Measurements from ENCODE around the gene PDZD4.

The PDZD4 gene

GRCh38 chrX:153853902-153854267, 23.5 kb upstream of the PDZD4 start:
- Histone ChIP-seq H3K36me3 (replicated peaks) (no peaks in the 10 kb centered on the region), H3K27ac (no peak overlapping the region), H3K4me3 (ENCODE audit: low read depth, low read length) (no peak overlapping the region), H3K27me3 (replicated peaks) (no peaks in the 10 kb centered on the region)
- in situ Hi-C loops (cut with HindIII; ENCODE audit: low pct_ligation_motif_present, low sequenced_read_pairs): no loop called here
- no peak for DNase-seq
- TF ChIP-seq CTCF (IDR thresholded peaks at IDR 0.05; ENCODE audit: low read depth, low read length, missing control alignments): no peak

GRCh38 chrX:153853180-153853901, 23.0 kb upstream of the PDZD4 start:
- in situ Hi-C loops (cut with HindIII; ENCODE audit: low pct_ligation_motif_present, low sequenced_read_pairs): no loop called here
- H3K27me3 ChIP-seq (replicated peaks): no peaks in the 10 kb centered on the region
- no peak for TF ChIP-seq CTCF (IDR thresholded peaks at IDR 0.05; ENCODE audit: low read depth, low read length, missing control alignments)

GRCh38 chrX:153851981-153852380, 21.6 kb upstream of the PDZD4 start:
- Histone ChIP-seq H3K36me3 (replicated peaks) (no peaks in the 10 kb centered on the region), H3K4me3 (ENCODE audit: low read depth, low read length) (no peak overlapping the region), H3K27ac (no peak overlapping the region), H3K27me3 (replicated peaks) (no peaks in the 10 kb centered on the region)
- in situ Hi-C loops (cut with HindIII; ENCODE audit: low pct_ligation_motif_present, low sequenced_read_pairs): no loop called here
- TF ChIP-seq CTCF (IDR thresholded peaks at IDR 0.05; ENCODE audit: low read depth, low read length, missing control alignments): no peak
- no peak for DNase-seq

More at GRCh38 chrX:153853180-153853901, 23.0 kb upstream of the PDZD4 start:
- Histone ChIP-seq H3K36me3 (replicated peaks) (no peaks in the 10 kb centered on the region), H3K27ac (no peak overlapping the region), H3K4me3 (ENCODE audit: low read depth, low read length) (no peak overlapping the region)
- DNase-seq: no peak

GRCh38 chrX:153848325-153848724, 18.0 kb upstream of the PDZD4 start:
- in situ Hi-C loops (cut with HindIII; ENCODE audit: low pct_ligation_motif_present, low sequenced_read_pairs): no loop called here
- no peak for TF ChIP-seq CTCF (IDR thresholded peaks at IDR 0.05; ENCODE audit: low read depth, low read length, missing control alignments)
- no peaks in the 10 kb centered on the region for H3K36me3 ChIP-seq (replicated peaks)

GRCh38 chrX:153845842-153846241, 15.5 kb upstream of the PDZD4 start:
- Histone ChIP-seq H3K36me3 (replicated peaks) (no peaks in the 10 kb centered on the region), H3K27me3 (replicated peaks) (peaks cover 5% of the 10 kb centered on the region), H3K27ac (no peak overlapping the region), H3K4me3 (ENCODE audit: low read depth, low read length) (no peak overlapping the region)
- in situ Hi-C loops (cut with HindIII; ENCODE audit: low pct_ligation_motif_present, low sequenced_read_pairs): no loop called here
- no peak for DNase-seq
- no peak for TF ChIP-seq CTCF (IDR thresholded peaks at IDR 0.05; ENCODE audit: low read depth, low read length, missing control alignments)

More at GRCh38 chrX:153848325-153848724, 18.0 kb upstream of the PDZD4 start:
- Histone ChIP-seq H3K27ac (no peak overlapping the region), H3K4me3 (ENCODE audit: low read depth, low read length) (no peak overlapping the region), H3K27me3 (replicated peaks) (peaks cover 5% of the 10 kb centered on the region)
- no peak for DNase-seq

- no peak for TF ChIP-seq CTCF (IDR thresholded peaks at IDR 0.05; ENCODE audit: low read depth, low read length, missing control alignments)
- in situ Hi-C loops (cut with HindIII; ENCODE audit: low pct_ligation_motif_present, low sequenced_read_pairs): no loop called here
- Histone ChIP-seq H3K36me3 (replicated peaks) (no peaks in the 10 kb centered on the region), H3K4me3 (ENCODE audit: low read depth, low read length) (no peak overlapping the region), H3K27me3 (replicated peaks) (peaks cover 5% of the 10 kb centered on the region), H3K27ac (no peak overlapping the region)
- DNase-seq: no peak
These were observed 14.9 kb upstream of the PDZD4 start for GRCh38 chrX:153845195-153845594.

Data from brain microvascular endothelial cell (primary cell).